Raji (cell line): ENCODE results near the gene FAM149A.
A peak's percentile ranks its signal among the peaks of the same experiment; 100 is the strongest.

Source experiments
- POLR2A ChIP-seq: IDR thresholded peaks from 2 replicates; pipeline ENCODE4 v1.6.1; 2011; ENCODE audit warnings: low read depth, low read length, control low read depth; ENCODE audit not compliant: insufficient read depth

Gene FAM149A

GRCh38 chr4:186168750-186169149, 64.2 kb downstream of the FAM149A start:
- TF ChIP-seq POLR2A = no peak

- no peak for TF ChIP-seq POLR2A
Observed at GRCh38 chr4:186169333-186169944, 64.9 kb downstream of the FAM149A start.

- no peak for TF ChIP-seq POLR2A
Observed at GRCh38 chr4:186169945-186170802, 65.7 kb downstream of the FAM149A start.

- TF ChIP-seq POLR2A = no peak
Observed at GRCh38 chr4:186170966-186171365, 66.5 kb downstream of the FAM149A start.

DNA sequence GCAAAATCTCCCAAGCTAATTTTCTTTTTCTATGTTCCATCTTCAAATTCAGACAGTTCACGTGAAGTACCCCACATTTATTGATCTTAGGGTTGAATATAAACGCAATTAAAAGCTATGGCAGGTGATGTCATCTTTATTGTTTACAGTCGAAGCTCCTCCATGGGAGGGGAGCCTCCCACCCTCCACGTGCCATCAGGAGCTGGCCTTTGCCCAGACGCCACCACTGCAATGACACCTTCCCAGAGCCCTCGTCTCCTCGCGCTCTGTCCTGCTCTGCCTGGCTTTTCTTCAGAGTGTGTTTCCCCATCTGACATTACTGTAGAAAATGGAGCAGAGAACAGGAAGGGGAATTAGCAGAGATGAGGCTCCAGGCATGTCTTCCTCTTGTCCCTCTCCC, 68.0 kb downstream of the FAM149A start:
- no peak for TF ChIP-seq POLR2A

DNA sequence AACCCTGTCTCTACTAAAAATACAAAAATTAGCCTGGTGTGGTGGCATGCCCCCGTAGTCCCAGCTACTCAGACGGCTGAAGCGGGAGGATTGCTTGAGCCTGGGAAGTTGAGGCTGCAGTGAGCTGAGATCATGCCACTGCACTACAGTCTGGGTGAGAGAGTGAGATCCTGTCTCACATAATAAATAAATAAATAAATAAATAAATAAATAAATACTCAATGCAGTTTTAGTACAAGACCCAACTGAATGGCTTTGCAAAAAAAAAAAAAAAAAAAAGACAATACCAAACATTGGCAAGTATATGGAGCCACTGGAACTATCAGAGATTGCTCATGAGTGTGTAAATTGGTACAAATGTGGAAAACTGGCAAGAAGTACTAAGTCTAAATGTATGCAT, 83.6 kb downstream of the FAM149A start:
- no peak for TF ChIP-seq POLR2A

- TF ChIP-seq POLR2A = peak; percentile 49; the same call in 1 of the 2 replicates
Observed at GRCh38 chr4:186189656-186190055, 85.2 kb downstream of the FAM149A start.

DNA sequence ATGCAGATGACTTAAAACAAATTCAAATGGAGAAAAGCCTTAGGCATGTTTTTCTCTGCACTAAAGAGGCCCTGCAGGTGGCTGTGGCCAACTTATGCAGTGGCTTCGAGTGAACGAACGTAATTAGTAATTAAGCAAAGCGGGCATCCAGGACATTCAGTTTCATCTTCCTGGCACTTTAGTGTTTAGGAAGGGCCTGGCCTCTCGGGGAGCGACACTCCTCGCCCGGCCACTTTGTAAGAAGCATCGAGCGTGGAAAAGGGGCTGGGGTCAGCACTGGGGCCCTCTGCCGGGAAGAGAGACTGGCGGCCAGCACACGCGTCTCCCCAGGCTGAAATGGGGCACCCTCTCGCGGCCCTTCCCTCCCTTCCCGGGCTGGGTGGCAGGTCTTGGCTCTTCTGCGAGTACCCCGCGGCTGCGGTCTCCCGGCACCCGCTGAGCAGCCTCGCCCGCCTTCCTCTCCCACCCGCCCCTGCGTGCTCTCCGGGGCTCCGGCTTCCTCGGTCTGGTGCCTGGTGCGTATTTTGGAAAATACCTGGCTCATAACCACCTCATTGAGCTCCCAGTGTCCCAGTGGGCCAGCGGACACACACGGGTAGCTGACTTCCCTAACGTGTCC, 86.2 kb downstream of the FAM149A start:
- no peak for TF ChIP-seq POLR2A

GRCh38 chr4:186191200-186192065, 86.9 kb downstream of the FAM149A start, which contains the start of gene CYP4V2:
TSS of gene CYP4V2 (plus strand) at chr4:186191567. CDS start at chr4:186191824, 257 bp downstream.
- TF ChIP-seq POLR2A = peak; percentile 84

DNA sequence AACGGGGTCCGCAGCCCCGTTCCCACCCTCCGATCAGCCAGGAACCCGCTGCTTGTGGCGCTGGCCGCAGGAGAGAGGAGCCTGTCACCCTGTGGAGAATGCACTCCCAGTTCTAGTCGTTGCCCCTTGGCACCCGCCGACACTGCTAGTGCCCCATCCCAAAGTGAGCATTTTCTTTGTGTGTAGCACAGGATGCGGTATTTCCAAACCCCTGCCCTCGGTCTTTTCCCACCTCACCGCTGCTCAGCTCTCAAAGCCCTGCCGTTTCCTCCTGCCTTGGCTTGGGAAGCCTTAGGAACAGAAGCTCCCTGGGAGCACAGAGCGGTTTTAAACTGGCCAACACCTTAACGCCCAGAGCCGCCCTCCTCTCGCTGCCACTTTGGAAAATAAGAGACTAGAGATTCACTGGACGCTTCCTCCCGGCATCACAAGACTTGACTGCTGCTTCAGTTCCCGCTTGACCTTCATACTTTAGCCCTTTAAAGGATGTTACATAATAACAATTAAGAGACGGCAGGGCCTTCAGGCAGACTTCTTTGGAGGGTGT, 87.6 kb downstream of the FAM149A start:
- TF ChIP-seq POLR2A = no peak

DNA sequence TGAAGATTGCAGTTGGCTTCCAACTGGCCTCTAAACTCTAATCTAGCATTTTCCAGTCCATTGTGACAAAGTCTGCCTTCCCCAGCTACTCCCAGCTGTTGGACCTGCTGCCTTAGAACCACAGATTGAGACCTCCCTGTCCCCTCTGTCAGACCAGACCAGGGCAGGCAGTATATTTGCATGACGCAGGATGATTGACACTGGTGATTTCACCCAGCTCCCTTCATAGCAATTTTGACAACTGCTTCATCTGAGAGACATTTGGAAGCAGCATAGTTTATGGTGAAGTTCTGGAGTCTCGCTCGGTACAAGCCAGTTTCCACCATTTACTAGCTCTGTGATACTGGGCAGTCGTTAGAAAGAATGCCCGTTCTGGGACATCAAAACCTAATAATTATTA, 89.3 kb downstream of the FAM149A start:
- no peak for TF ChIP-seq POLR2A

- TF ChIP-seq POLR2A = no peak
Observed at GRCh38 chr4:186196063-186196462, 91.6 kb downstream of the FAM149A start.

- TF ChIP-seq POLR2A = no peak
Observed at GRCh38 chr4:186200516-186200915, 96.0 kb downstream of the FAM149A start.

- no peak for TF ChIP-seq POLR2A
Observed at GRCh38 chr4:186201010-186201409, 96.5 kb downstream of the FAM149A start.
